Thyroid gland (tissue), 4 donors: ENCODE measurements around the gene ANGEL1. TPM values are rescaled to one million over a fixed set of nuclear protein-coding genes. Genes with fewer than 3 reads are reported as not detected.

Experiments used
- DNase-seq, 2 donors: peaks; one replicate each; pipeline ENCODE4 v3.0.0-alpha.2; 2019
- H3K27ac ChIP-seq, 3 donors: fragments of 200-600 bp; sonication (generic); 1 replicate in 2 of 3; 2 replicates in 1 of 3; pipeline ENCODE4 v1.5.1; 2016 to 2019; ENCODE audit warnings: mild to moderate bottlenecking in 1 of 3, moderate library complexity in 1 of 3
- H3K27me3 ChIP-seq: fragments of 200-600 bp; sonication (generic); one replicate; pipeline ENCODE4 v1.5.1; 2019
- H3K36me3 ChIP-seq, 2 donors: fragments of 200-600 bp; sonication (generic); one replicate each; pipeline ENCODE4 v1.5.1; 2016 to 2019
- H3K4me1 ChIP-seq, 2 donors: fragments of 200-600 bp; sonication (generic); one replicate each; pipeline ENCODE4 v1.5.1; 2017 to 2019
- H3K4me3 ChIP-seq, 3 donors: fragments of 200-600 bp; sonication (generic); replicated peaks in 1 of 3; 1 replicate in 2 of 3; 2 replicates in 1 of 3; pipeline ENCODE4 v1.5.1; 2016; ENCODE audit warnings: mild to moderate bottlenecking in 1 of 3
- H3K9me3 ChIP-seq: fragments of 200-600 bp; sonication (generic); one replicate; pipeline ENCODE4 v1.5.1; 2017
- CTCF ChIP-seq, 6 experiments: fragments of 200-600 bp in 3 of 6; fragments of 450-650 bp in 3 of 6; sonication (generic) in 3 of 6; IDR thresholded peaks; one replicate each; pipeline ENCODE4 v1.5.1; 2016 to 2019; ENCODE audit warnings: antibody characterized with exemption in 6 of 6, mild to moderate bottlenecking in 2 of 6, inconsistent platforms in 1 of 6, moderate library complexity in 1 of 6
- POLR2A ChIP-seq, 2 donors: fragments of 450-650 bp; IDR thresholded peaks; one replicate each; pipeline ENCODE4 v1.6.1; 2017; ENCODE audit warnings: antibody characterized with exemption in 2 of 2, mild to moderate bottlenecking in 2 of 2, moderate library complexity in 1 of 2
- WGBS, 2 donors: methylation state at CpG; one replicate each; pipeline ENCODE4 v1.1.5; 2017; 5-methylcytosine and 5-hydroxymethylcytosine counted together
- intact Hi-C: fragments of 100-400 bp; cut with DNase I; formaldehyde crosslinking; loops from one replicate; pipeline ENCODE4 v1.15.1; 2023
- total RNA-seq, 4 donors: library from RNA; depleted of rRNA; stranded (reverse); fragments of >200 nt; gene quantifications; one replicate each; pipeline ENCODE4 v1.2.3, GENCODE V29; 2016

ANGEL1 gene
- total RNA-seq, 4 donors from 2014 or later: 14.5 to 26.0 (median 18.4) TPM

- Histone ChIP-seq H3K36me3 (peaks cover 11% of the 10 kb centered on the region in 2 donors), H3K9me3 (no peaks in the 10 kb centered on the region), H3K4me1 (no peaks in the 10 kb centered on the region), H3K27ac (no peak overlapping the region), H3K27me3 (no peaks in the 10 kb centered on the region), H3K4me3 (no peak overlapping the region)
- DNase-seq: no peak
- WGBS, 2 donors: 51 to 62% methylated on average over 8 to 9 of the region's 9 CpGs
- TF ChIP-seq POLR2A (IDR thresholded peaks at IDR 0.05) (no peak), CTCF (IDR thresholded peaks at IDR 0.05) (no peak)
- intact Hi-C loops: loop anchor here (10.0 kb wide), 1 partner anchor 78 kb away; no protein-coding TSS in a partner anchor
Observed at GRCh38 chr14:76782885-76783566, 29.7 kb downstream of the ANGEL1 start.

GRCh38 chr14:76782115-76782884 lies 30.4 kb downstream of the ANGEL1 start:
- TF ChIP-seq POLR2A (IDR thresholded peaks at IDR 0.05) (no peak), CTCF (IDR thresholded peaks at IDR 0.05) (no peak)
- no peak overlapping the region for H3K4me3 ChIP-seq
- intact Hi-C loops: loop anchor here (10.0 kb wide), 1 partner anchor 77 kb away; no protein-coding TSS in a partner anchor
- no peaks in the 10 kb centered on the region for H3K4me1 ChIP-seq
- no peak for DNase-seq
- H3K27me3 ChIP-seq: no peaks in the 10 kb centered on the region
- WGBS, 2 donors: 73 to 88% methylated on average over 10 of the region's 10 CpGs
- H3K9me3 ChIP-seq: no peaks in the 10 kb centered on the region
- peaks cover 6 to 11% of the 10 kb centered on the region in 2 donors for H3K36me3 ChIP-seq
- no peak overlapping the region for H3K27ac ChIP-seq

- DNase-seq: no peak
- 84 to 90% methylated on average over 2 of the region's 2 CpGs for WGBS, 2 donors
- no peaks in the 10 kb centered on the region for H3K9me3 ChIP-seq
- peaks cover 0 to 4% of the 10 kb centered on the region in 2 donors for H3K4me1 ChIP-seq
- no peaks in the 10 kb centered on the region for H3K27me3 ChIP-seq
- H3K27ac ChIP-seq: no peak overlapping the region
- peaks cover 6 to 11% of the 10 kb centered on the region in 2 donors for H3K36me3 ChIP-seq
- intact Hi-C loops: loop anchor here (10.0 kb wide), 1 partner anchor 77 kb away; no protein-coding TSS in a partner anchor
- no peak overlapping the region for H3K4me3 ChIP-seq
- TF ChIP-seq CTCF (IDR thresholded peaks at IDR 0.05) (no peak), POLR2A (IDR thresholded peaks at IDR 0.05) (no peak)
Observed at GRCh38 chr14:76781648-76782051, 31.0 kb downstream of the ANGEL1 start.

GRCh38 chr14:76780875-76781647 lies 31.6 kb downstream of the ANGEL1 start:
- DNase-seq: no peak
- intact Hi-C loops: loop anchor here (10.0 kb wide), 1 partner anchor 76 kb away; no protein-coding TSS in a partner anchor
- WGBS, 2 donors: 81 to 90% methylated on average over 7 to 11 of the region's 11 CpGs
- H3K4me3 ChIP-seq: no peak overlapping the region
- H3K9me3 ChIP-seq: no peaks in the 10 kb centered on the region
- peaks cover 0 to 5% of the 10 kb centered on the region in 2 donors for H3K4me1 ChIP-seq
- no peaks in the 10 kb centered on the region for H3K27me3 ChIP-seq
- TF ChIP-seq CTCF (IDR thresholded peaks at IDR 0.05): no peak
- H3K36me3 ChIP-seq: peaks cover 6 to 11% of the 10 kb centered on the region in 2 donors
- peak overlapping the region in 1 of 3 donors; percentile 1 for H3K27ac ChIP-seq
